ENCODE data around the gene KRT6C.
"Not testable (repeated sequence)": the region's sequence is repeated elsewhere in the genome, so short reads cannot be mapped to it uniquely, and the experiment has no call there.

The KRT6C gene

DNA sequence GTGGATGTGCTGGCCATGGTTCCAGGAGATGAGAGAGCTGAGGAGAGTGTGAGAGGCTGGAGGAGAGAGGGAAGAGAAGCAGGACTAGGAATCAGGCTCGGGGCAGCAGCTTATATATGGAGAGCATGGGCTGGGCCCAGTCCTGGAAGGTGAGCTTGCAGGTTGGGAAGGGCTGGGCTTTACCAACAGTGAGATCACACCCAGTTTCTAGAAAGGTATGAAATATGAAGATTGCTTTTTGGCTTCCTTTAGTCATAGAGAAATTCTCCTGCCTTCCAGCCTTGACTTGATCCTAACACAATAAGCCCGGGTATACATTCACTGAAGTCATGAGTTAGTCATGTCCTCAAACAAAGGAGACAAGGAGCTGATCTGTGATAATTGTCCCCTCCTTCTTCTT, 19.6 kb upstream of the KRT6C start, which contains the start of gene KRT6A:
Gene KRT6A, minus strand, starts transcription at position 86 of the 400 bp plus-strand sequence. Its CDS starts 69 bp downstream, at position 17.
- DNase-seq (ENCODE audit: low read depth), result no peak
- no peak within 1 kb of the TSS for H3K4me3 ChIP-seq (ENCODE audit: low read length)
- TF ChIP-seq, protein P1, sequence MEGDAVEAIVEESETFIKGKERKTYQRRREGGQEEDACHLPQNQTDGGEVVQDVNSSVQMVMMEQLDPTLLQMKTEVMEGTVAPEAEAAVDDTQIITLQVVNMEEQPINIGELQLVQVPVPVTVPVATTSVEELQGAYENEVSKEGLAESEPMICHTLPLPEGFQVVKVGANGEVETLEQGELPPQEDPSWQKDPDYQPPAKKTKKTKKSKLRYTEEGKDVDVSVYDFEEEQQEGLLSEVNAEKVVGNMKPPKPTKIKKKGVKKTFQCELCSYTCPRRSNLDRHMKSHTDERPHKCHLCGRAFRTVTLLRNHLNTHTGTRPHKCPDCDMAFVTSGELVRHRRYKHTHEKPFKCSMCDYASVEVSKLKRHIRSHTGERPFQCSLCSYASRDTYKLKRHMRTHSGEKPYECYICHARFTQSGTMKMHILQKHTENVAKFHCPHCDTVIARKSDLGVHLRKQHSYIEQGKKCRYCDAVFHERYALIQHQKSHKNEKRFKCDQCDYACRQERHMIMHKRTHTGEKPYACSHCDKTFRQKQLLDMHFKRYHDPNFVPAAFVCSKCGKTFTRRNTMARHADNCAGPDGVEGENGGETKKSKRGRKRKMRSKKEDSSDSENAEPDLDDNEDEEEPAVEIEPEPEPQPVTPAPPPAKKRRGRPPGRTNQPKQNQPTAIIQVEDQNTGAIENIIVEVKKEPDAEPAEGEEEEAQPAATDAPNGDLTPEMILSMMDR (conservative IDR thresholded peaks at IDR 0.05; ENCODE audit: low read depth, low read length), result no peak

GRCh38 chr12:52492405-52492804, 18.8 kb upstream of the KRT6C start:
- DNase-seq (ENCODE audit: low read depth); H3K4me3 ChIP-seq (ENCODE audit: low read length): not testable (repeated sequence)

GRCh38 chr12:52491495-52491894, 17.9 kb upstream of the KRT6C start:
- not testable (repeated sequence) for DNase-seq (ENCODE audit: low read depth); H3K4me3 ChIP-seq (ENCODE audit: low read length)

GRCh38 chr12:52488736-52489135, 15.1 kb upstream of the KRT6C start:
- TF ChIP-seq, protein P1 (conservative IDR thresholded peaks at IDR 0.05; ENCODE audit: low read depth, low read length), result no peak
- DNase-seq (ENCODE audit: low read depth), result no peak
- H3K4me3 ChIP-seq (ENCODE audit: low read length), result no peak overlapping the region

- DNase-seq (ENCODE audit: low read depth); H3K4me3 ChIP-seq (ENCODE audit: low read length): not testable (repeated sequence)
Measured at GRCh38 chr12:52487744-52488443, 14.3 kb upstream of the KRT6C start.

DNA sequence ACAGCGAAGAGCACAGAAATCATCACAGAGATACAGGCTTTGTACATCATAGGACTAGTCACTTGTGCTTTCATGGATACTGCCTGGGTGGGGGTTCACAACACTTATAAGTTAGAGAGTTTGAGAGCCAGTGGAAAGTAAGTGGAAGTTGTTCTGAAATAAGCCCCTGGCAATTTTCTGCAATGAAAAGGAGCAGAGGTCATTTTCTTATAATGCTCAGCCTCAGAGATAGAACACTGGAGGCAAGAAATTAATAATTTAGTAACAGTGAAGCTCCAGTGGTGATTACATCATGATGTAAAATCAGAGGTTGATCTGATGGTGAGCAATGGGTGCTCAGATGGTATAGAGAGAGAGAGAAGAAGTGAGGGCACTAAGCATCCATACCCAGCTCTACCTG, 13.6 kb upstream of the KRT6C start:
- DNase-seq (ENCODE audit: low read depth), result no peak
- TF ChIP-seq, protein P1 (conservative IDR thresholded peaks at IDR 0.05; ENCODE audit: low read depth, low read length), result no peak

DNA sequence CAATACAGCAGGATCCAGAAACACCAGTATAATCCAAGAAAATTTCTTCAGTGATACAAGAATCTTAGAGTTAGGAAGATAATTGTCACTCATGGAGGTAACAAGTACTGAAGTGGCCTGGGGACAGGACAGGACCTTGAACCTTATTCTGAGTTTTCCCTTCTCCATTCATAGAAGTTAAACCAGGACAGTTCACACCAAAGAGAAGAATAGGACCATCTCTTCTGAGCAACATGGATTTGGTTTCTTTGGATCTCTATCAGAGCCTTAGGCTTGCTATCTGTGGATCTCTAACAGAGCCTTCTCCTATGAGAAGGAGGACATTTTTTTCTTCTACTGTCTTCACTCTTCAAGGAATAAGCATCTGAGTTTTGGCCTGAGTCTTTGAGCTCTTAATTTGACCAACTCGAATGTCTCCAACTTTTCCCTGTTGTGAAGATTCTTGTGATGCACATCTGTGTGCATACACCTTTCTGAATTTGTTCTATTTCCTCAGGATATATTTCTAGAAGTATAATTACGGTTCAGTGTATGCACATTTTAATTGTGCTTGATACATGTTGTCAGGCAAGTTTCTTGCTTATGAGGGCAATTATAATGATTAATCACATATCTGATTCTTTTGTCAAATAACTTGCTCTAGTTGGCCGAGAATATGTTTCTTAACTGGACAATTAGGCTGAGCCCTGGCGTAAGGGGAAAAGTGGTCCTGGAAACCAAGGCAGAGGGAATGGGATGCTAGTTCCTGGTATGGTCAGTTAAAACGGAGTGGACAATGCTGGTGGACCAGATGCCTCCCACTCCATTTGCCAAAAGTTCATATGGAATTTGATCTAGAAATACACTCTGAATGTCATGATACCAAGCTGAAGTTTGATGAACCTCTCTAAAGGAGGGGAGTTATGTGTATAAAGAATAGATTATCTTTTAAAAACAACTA, 12.8 kb upstream of the KRT6C start:
- TF ChIP-seq, protein P1 (conservative IDR thresholded peaks at IDR 0.05; ENCODE audit: low read depth, low read length), result no peak
- no peak for DNase-seq (ENCODE audit: low read depth)
- H3K4me3 ChIP-seq (ENCODE audit: low read length), result no peak overlapping the region

More for the DNA sequence above, 13.6 kb upstream of the KRT6C start:
- H3K4me3 ChIP-seq (ENCODE audit: low read length), result no peak overlapping the region

DNA sequence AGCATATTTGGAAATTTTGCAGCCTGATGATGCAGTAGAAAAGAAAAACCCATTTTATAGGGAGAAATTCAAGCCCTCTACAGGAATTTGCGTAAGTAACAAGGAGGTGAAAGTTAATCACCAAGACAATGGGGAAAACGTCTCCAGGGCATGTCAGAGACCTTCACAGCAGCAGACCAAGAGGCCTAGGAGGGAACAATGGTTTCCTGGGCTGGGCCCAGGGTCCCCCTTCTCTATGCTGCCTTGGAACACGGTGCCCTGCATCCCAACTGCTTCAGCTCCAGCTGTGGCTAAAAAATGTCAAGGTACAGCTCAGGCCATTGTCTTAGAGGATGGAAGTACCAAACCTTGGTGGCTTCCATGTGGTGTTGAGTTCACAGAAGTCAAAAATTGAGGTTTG, 6.5 kb upstream of the KRT6C start:
- TF ChIP-seq, protein P1 (conservative IDR thresholded peaks at IDR 0.05; ENCODE audit: low read depth, low read length), result no peak
- H3K4me3 ChIP-seq (ENCODE audit: low read length), result no peak overlapping the region
- no peak for DNase-seq (ENCODE audit: low read depth)

All from retinal pigment epithelial cell (primary cell).